Measurements from ENCODE around the gene INPP5J. TPM values are rescaled to one million over a fixed set of nuclear protein-coding genes. Genes with fewer than 3 reads are reported as not detected.

Gene INPP5J
- total and polyA plus RNA-seq, 9 donors, result 0.63 to 3.1 (median 1.1) TPM

DNA sequence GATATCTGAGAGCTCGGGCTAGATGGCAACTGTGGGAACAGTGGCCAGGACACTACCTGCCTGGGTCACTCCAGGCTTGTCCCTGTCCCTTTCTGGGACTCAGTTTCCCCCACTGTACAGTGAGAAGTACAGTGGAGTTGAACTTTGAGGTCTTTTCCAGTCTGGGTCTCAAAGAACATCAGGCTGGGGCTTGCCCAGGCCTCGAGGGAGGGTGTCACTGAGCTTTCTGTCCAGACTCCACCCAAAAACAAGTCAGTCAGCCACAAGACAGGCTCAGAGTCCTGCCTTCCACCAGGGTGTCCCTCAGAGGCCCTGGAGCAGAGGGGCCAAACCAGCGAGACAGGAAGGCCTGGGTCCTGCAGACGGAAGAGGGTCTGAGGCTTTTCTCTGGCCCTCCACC, 19.5 kb downstream of the INPP5J start:
- intact Hi-C loops (cut with DNase I), result loop anchor here in 2 of 4 donors (5.0 to 10.0 kb wide), 3 partner anchors 47 to 507 kb away; partner anchors contain the start of gene SLC35E4 (in 1 of the 2)
- Histone ChIP-seq H3K36me3 (no peaks in the 10 kb centered on the region), H3K4me1 (ENCODE audit: insufficient read depth) (no peaks in the 10 kb centered on the region), H3K4me3 (no peak overlapping the region), H3K27ac (no peak overlapping the region), H3K9me3 (no peaks in the 10 kb centered on the region), H3K27me3 (no peaks in the 10 kb centered on the region)
- TF ChIP-seq, protein P1, sequence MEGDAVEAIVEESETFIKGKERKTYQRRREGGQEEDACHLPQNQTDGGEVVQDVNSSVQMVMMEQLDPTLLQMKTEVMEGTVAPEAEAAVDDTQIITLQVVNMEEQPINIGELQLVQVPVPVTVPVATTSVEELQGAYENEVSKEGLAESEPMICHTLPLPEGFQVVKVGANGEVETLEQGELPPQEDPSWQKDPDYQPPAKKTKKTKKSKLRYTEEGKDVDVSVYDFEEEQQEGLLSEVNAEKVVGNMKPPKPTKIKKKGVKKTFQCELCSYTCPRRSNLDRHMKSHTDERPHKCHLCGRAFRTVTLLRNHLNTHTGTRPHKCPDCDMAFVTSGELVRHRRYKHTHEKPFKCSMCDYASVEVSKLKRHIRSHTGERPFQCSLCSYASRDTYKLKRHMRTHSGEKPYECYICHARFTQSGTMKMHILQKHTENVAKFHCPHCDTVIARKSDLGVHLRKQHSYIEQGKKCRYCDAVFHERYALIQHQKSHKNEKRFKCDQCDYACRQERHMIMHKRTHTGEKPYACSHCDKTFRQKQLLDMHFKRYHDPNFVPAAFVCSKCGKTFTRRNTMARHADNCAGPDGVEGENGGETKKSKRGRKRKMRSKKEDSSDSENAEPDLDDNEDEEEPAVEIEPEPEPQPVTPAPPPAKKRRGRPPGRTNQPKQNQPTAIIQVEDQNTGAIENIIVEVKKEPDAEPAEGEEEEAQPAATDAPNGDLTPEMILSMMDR (IDR thresholded peaks at IDR 0.05), result no peak
- TF ChIP-seq POLR2A (IDR thresholded peaks at IDR 0.05) (no peak), EP300 (IDR thresholded peaks at IDR 0.05) (no peak)
- DNase-seq, result no peak
- WGBS, 3 donors, result 80 to 84% (median 80%) methylated on average over 4 of the region's 4 CpGs

DNA sequence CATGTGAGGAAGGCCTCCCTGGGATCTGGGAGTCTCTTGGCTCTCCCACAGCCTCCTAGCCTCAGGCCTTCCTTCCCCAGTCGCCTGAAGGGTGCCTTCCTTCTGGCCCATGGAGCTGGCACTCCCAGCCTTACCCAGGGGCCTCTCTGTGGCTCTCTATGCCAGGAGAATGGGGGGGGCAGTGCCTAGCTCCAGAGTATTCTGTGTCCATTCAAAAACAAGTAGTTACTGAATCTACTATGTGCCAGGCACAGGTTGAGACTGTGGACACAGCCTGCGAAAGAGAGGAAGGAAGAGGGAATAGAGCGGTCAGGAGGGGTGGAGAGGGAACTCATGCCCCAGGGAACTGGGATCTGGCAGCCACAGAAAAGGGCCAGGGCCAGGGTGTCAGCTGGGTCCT, 20.3 kb downstream of the INPP5J start:
- H3K27ac ChIP-seq, result no peak overlapping the region
- no peak for TF ChIP-seq POLR2A (IDR thresholded peaks at IDR 0.05)
- TF ChIP-seq, protein P1 (IDR thresholded peaks at IDR 0.05), result no peak
- no peak for TF ChIP-seq EP300 (IDR thresholded peaks at IDR 0.05)
- peak in 1 of 5 donors; percentile 2 for DNase-seq
- 61 to 72% (median 70%) methylated on average over 3 of the region's 3 CpGs for WGBS, 3 donors
- intact Hi-C loops (cut with DNase I), result loop anchor here in 2 of 4 donors (5.0 to 10.0 kb wide), 3 partner anchors 48 to 508 kb away; partner anchors contain the start of gene SLC35E4 (in 1 of the 2)
- no peaks in the 10 kb centered on the region for H3K9me3 ChIP-seq
- no peak overlapping the region for H3K4me3 ChIP-seq
- H3K36me3 ChIP-seq, result no peaks in the 10 kb centered on the region
- H3K27me3 ChIP-seq, result no peaks in the 10 kb centered on the region
- H3K4me1 ChIP-seq (ENCODE audit: insufficient read depth), result no peaks in the 10 kb centered on the region

DNA sequence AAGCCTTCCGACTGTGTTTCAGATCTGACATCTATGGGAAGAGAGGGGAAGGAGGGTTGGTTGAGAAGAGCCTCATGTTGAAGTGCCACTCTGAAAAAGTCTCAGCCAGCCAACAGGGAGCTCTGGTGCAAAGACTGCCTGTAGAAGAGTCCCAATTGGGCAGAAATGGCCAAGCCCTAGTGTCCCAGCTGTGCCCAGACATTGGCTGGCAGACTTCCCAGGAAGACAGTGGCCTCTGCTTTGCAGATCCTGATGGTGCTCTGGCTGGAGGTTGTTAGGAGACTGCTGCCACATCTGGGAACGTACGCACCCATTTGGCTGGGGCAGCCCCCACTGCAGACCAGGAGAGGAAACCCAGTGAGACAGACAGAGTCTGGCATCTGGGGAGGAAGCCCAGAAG, 20.8 kb downstream of the INPP5J start:
- H3K4me1 ChIP-seq (ENCODE audit: insufficient read depth), result no peaks in the 10 kb centered on the region
- H3K36me3 ChIP-seq, result no peaks in the 10 kb centered on the region
- H3K27me3 ChIP-seq, result no peaks in the 10 kb centered on the region
- intact Hi-C loops (cut with DNase I), result loop anchor here in 2 of 4 donors (5.0 to 10.0 kb wide), 3 partner anchors 49 to 509 kb away; partner anchors contain the start of gene SLC35E4 (in 1 of the 2)
- H3K9me3 ChIP-seq, result no peaks in the 10 kb centered on the region
- no peak for DNase-seq
- no peak overlapping the region for H3K4me3 ChIP-seq
- no peak overlapping the region for H3K27ac ChIP-seq
- WGBS, 3 donors, result 54 to 71% (median 55%) methylated on average over 3 of the region's 3 CpGs
- TF ChIP-seq, protein P1 (IDR thresholded peaks at IDR 0.05), result no peak
- TF ChIP-seq POLR2A (IDR thresholded peaks at IDR 0.05) (no peak), EP300 (IDR thresholded peaks at IDR 0.05) (no peak)

DNA sequence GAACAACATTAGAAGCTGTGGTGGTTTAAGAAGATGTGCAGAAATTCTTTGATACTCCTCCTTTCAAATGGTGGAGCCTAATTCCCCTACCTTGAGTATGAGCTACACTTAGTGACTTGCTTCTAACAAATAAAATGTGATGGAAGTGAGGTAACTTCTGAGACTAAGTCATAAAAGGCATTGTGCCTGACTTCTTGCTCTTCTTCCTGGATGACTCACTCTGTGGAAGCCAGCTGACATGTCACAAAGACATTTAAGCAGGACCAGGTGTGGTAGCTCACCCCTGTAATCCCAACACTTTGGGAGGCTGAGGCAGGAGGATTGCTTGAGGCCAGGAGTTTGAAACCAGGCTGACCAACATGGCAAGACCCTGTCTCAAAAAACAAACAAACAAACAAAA, 21.5 kb downstream of the INPP5J start:
- Histone ChIP-seq H3K27ac (no peak overlapping the region), H3K36me3 (no peaks in the 10 kb centered on the region), H3K27me3 (no peaks in the 10 kb centered on the region), H3K9me3 (no peaks in the 10 kb centered on the region), H3K4me1 (ENCODE audit: insufficient read depth) (no peaks in the 10 kb centered on the region), H3K4me3 (no peak overlapping the region)
- TF ChIP-seq EP300 (IDR thresholded peaks at IDR 0.05) (no peak), POLR2A (IDR thresholded peaks at IDR 0.05) (no peak)
- TF ChIP-seq, protein P1 (IDR thresholded peaks at IDR 0.05), result no peak
- intact Hi-C loops (cut with DNase I), result loop anchor here in 2 of 4 donors (5.0 to 10.0 kb wide), 3 partner anchors 49 to 509 kb away; partner anchors contain the start of gene SLC35E4 (in 1 of the 2)
- no peak for DNase-seq

Data from ovary (tissue), 9 donors.